Large intestine (tissue), 3 donors: ENCODE results near the gene ARPC1A. TPM values are rescaled to one million over a fixed set of nuclear protein-coding genes. Genes with fewer than 3 reads are reported as not detected.

Experiments used
- DNase-seq, 2 donors: peaks; one replicate each; pipeline versions ENCODE4 v3.0.0 to v3.0.0-alpha.2; 2013
- H3K27ac ChIP-seq: one replicate; pipeline ENCODE4 v1.5.1; 2013; ENCODE audit warnings: low read length
- H3K27me3 ChIP-seq: 2 replicates; pipeline ENCODE4 v1.6.1; 2013; ENCODE audit warnings: low read length; ENCODE audit not compliant: control insufficient read depth, insufficient read depth
- H3K36me3 ChIP-seq: 2 replicates; pipeline ENCODE4 v1.6.1; 2013; ENCODE audit warnings: low read length; ENCODE audit not compliant: control insufficient read depth, insufficient read depth
- H3K4me1 ChIP-seq: one replicate; pipeline ENCODE4 v1.6.1; 2013; ENCODE audit warnings: low read length; ENCODE audit not compliant: control insufficient read depth, insufficient read depth
- H3K4me3 ChIP-seq: one replicate; pipeline ENCODE4 v1.5.1; 2013; ENCODE audit warnings: low read length
- H3K9me3 ChIP-seq: one replicate; pipeline ENCODE4 v1.6.1; 2013; ENCODE audit warnings: mild to moderate bottlenecking, low read depth, low read length, moderate library complexity; ENCODE audit not compliant: control insufficient read depth
- WGBS: methylation state at CpG from one replicate; pipeline ENCODE4 v1.1.5; 2013; ENCODE audit warnings: low lambda C conversion rate; ENCODE audit not compliant: insufficient coverage; 5-methylcytosine and 5-hydroxymethylcytosine counted together
- polyA plus RNA-seq: library from polyadenylated mRNA; unstranded; fragments of 120-200 nt; gene quantifications from one replicate; pipeline ENCODE4 v1.2.1, GENCODE V29; 2013

ARPC1A gene
- polyA plus RNA-seq, 1 donor = 188 TPM

- Histone ChIP-seq H3K4me3 (no peak overlapping the region), H3K9me3 (no peaks in the 10 kb centered on the region), H3K4me1 (peaks cover 10% of the 10 kb centered on the region), H3K27ac (no peak overlapping the region), H3K36me3 (peaks cover 69% of the 10 kb centered on the region), H3K27me3 (no peaks in the 10 kb centered on the region)
- DNase-seq = no peak
- no CpG with 5 or more reads among the region's 21 CpGs for WGBS
These were observed 71.0 kb downstream of the ARPC1A start for GRCh38 chr7:99396418-99397296.

GRCh38 chr7:99397297-99397983 is 71.7 kb downstream of the ARPC1A start:
- Histone ChIP-seq H3K4me1 (peaks cover 6% of the 10 kb centered on the region), H3K36me3 (peaks cover 73% of the 10 kb centered on the region), H3K9me3 (no peaks in the 10 kb centered on the region), H3K4me3 (no peak overlapping the region), H3K27me3 (no peaks in the 10 kb centered on the region), H3K27ac (no peak overlapping the region)
- no peak for DNase-seq
- WGBS = no CpG with 5 or more reads among the region's 18 CpGs

- WGBS = no CpG with 5 or more reads among the region's 5 CpGs
- Histone ChIP-seq H3K9me3 (no peaks in the 10 kb centered on the region), H3K4me3 (no peak overlapping the region), H3K27ac (no peak overlapping the region), H3K4me1 (no peaks in the 10 kb centered on the region), H3K36me3 (peaks cover 88% of the 10 kb centered on the region), H3K27me3 (no peaks in the 10 kb centered on the region)
- no peak for DNase-seq
These were observed 73.3 kb downstream of the ARPC1A start for GRCh38 chr7:99398891-99399445.

- no peaks in the 10 kb centered on the region for H3K4me1 ChIP-seq
- peaks cover 88% of the 10 kb centered on the region for H3K36me3 ChIP-seq
- no CpG with 5 or more reads among the region's 6 CpGs for WGBS
- no peak overlapping the region for H3K27ac ChIP-seq
- H3K9me3 ChIP-seq = no peaks in the 10 kb centered on the region
- H3K4me3 ChIP-seq = no peak overlapping the region
- no peak for DNase-seq
- H3K27me3 ChIP-seq = no peaks in the 10 kb centered on the region
These were observed 73.9 kb downstream of the ARPC1A start for GRCh38 chr7:99399597-99399996.

- no CpG with 5 or more reads among the region's 3 CpGs for WGBS
- no peak overlapping the region for H3K27ac ChIP-seq
- no peaks in the 10 kb centered on the region for H3K9me3 ChIP-seq
- no peaks in the 10 kb centered on the region for H3K27me3 ChIP-seq
- H3K36me3 ChIP-seq = peaks cover 65% of the 10 kb centered on the region
- H3K4me1 ChIP-seq = no peaks in the 10 kb centered on the region
- H3K4me3 ChIP-seq = no peak overlapping the region
- DNase-seq = no peak
These were observed 77.2 kb downstream of the ARPC1A start for GRCh38 chr7:99402854-99403253.

- Histone ChIP-seq H3K9me3 (no peaks in the 10 kb centered on the region), H3K4me3 (no peak overlapping the region), H3K27ac (no peak overlapping the region), H3K36me3 (peaks cover 56% of the 10 kb centered on the region), H3K4me1 (no peaks in the 10 kb centered on the region), H3K27me3 (no peaks in the 10 kb centered on the region)
- no peak for DNase-seq
- WGBS = no CpG with 5 or more reads among the region's 5 CpGs
These were observed 78.1 kb downstream of the ARPC1A start for GRCh38 chr7:99403764-99404163.

- H3K27me3 ChIP-seq = no peaks in the 10 kb centered on the region
- no peak overlapping the region for H3K27ac ChIP-seq
- no peak overlapping the region for H3K4me3 ChIP-seq
- no peak for DNase-seq
- 100% methylated on average over 2 of the region's 18 CpGs for WGBS
- H3K4me1 ChIP-seq = no peaks in the 10 kb centered on the region
- peaks cover 50% of the 10 kb centered on the region for H3K36me3 ChIP-seq
- H3K9me3 ChIP-seq = no peaks in the 10 kb centered on the region
These were observed 78.7 kb downstream of the ARPC1A start for GRCh38 chr7:99404235-99404976.

GRCh38 chr7:99404977-99405320 is 79.3 kb downstream of the ARPC1A start:
- H3K9me3 ChIP-seq = no peaks in the 10 kb centered on the region
- peaks cover 44% of the 10 kb centered on the region for H3K36me3 ChIP-seq
- peaks cover 2% of the 10 kb centered on the region for H3K4me1 ChIP-seq
- WGBS = no CpG with 5 or more reads among the region's 10 CpGs
- DNase-seq = no peak
- H3K27ac ChIP-seq = no peak overlapping the region
- H3K27me3 ChIP-seq = no peaks in the 10 kb centered on the region
- H3K4me3 ChIP-seq = no peak overlapping the region

GRCh38 chr7:99406557-99406956 is 80.9 kb downstream of the ARPC1A start:
- Histone ChIP-seq H3K9me3 (no peaks in the 10 kb centered on the region), H3K27ac (no peak overlapping the region), H3K36me3 (peaks cover 40% of the 10 kb centered on the region), H3K4me1 (peaks cover 4% of the 10 kb centered on the region), H3K4me3 (no peak overlapping the region), H3K27me3 (no peaks in the 10 kb centered on the region)
- WGBS = no CpG with 5 or more reads among the region's 1 CpG
- no peak for DNase-seq

GRCh38 chr7:99407872-99408378 is 82.2 kb downstream of the ARPC1A start:
- no CpG with 5 or more reads among the region's 28 CpGs for WGBS

More at GRCh38 chr7:99407872-99408378, 82.2 kb downstream of the ARPC1A start:
- DNase-seq = peak in 1 of 2 donors; percentile 33
- peaks cover 43% of the 10 kb centered on the region for H3K36me3 ChIP-seq
- H3K9me3 ChIP-seq = no peaks in the 10 kb centered on the region
- no peaks in the 10 kb centered on the region for H3K27me3 ChIP-seq
- peak overlapping the region; percentile 88 for H3K27ac ChIP-seq
- H3K4me3 ChIP-seq = peak overlapping the region; percentile 90
- H3K4me1 ChIP-seq = peaks cover 4% of the 10 kb centered on the region
